Gastrocnemius medialis (tissue), 4 donors: ENCODE data around the gene RACGAP1. TPM values are rescaled to one million over a fixed set of nuclear protein-coding genes. Genes with fewer than 3 reads are reported as not detected.

Source experiments
- ATAC-seq, 2 donors: fragments of 150-250 bp; one replicate each; pipeline ENCODE4 v1.9.1; 2016
- DNase-seq, 2 donors: peaks; one replicate each; pipeline ENCODE4 v3.0.0-alpha.2; 2019
- H3K27ac ChIP-seq, 4 donors: fragments of 200-600 bp; sonication (generic); 1 replicate in 1 of 4; 2 replicates in 3 of 4; pipeline ENCODE4 v1.5.1; 2016 to 2018; ENCODE audit warnings: mild to moderate bottlenecking in 2 of 4, moderate library complexity in 1 of 4
- H3K27me3 ChIP-seq, 3 donors: fragments of 200-600 bp; sonication (generic) in 2 of 3; 1 replicate in 1 of 3; 2 replicates in 2 of 3; pipeline versions ENCODE4 v1.5.1 to v1.6.0; 2016 to 2019; ENCODE audit warnings: mild to moderate bottlenecking in 1 of 3, moderate library complexity in 1 of 3
- H3K36me3 ChIP-seq, 2 donors: fragments of 200-600 bp; sonication (generic) in 1 of 2; one replicate each; pipeline ENCODE4 v1.5.1; 2017 to 2018
- H3K4me1 ChIP-seq, 2 donors: fragments of 200-600 bp; sonication (generic) in 1 of 2; one replicate each; pipeline ENCODE4 v1.5.1; 2016 to 2017; ENCODE audit warnings: mild to moderate bottlenecking in 2 of 2
- H3K4me3 ChIP-seq, 4 donors: fragments of 200-600 bp; sonication (generic) in 3 of 4; 1 replicate in 1 of 4; 2 replicates in 3 of 4; pipeline ENCODE4 v1.5.1; 2016 to 2019; ENCODE audit warnings: mild to moderate bottlenecking in 2 of 4
- H3K9me3 ChIP-seq, 3 donors: fragments of 200-600 bp; sonication (generic) in 2 of 3; 1 replicate in 1 of 3; 2 replicates in 2 of 3; pipeline ENCODE4 v1.5.1; 2016 to 2019
- POLR2A ChIP-seq, 2 donors: fragments of 450-650 bp; IDR thresholded peaks; one replicate each; pipeline ENCODE4 v1.6.1; 2017; ENCODE audit warnings: antibody characterized with exemption in 2 of 2, mild to moderate bottlenecking in 2 of 2, moderate library complexity in 2 of 2
- in situ Hi-C, 4 donors: fragments of 200-750 bp; cut with MboI; loops; one replicate each; pipeline versions ENCODE4 v1.15.0 to v1.8.0; 2017; ENCODE audit warnings: low sequenced_read_pairs in 4 of 4
- intact Hi-C: fragments of 100-400 bp; cut with DNase I; formaldehyde crosslinking; loops from one replicate; pipeline ENCODE4 v1.15.1; 2023; ENCODE audit warnings: low total_unique reads
- total RNA-seq, 4 donors: library from RNA; depleted of rRNA; stranded (reverse); fragments of >200 nt; gene quantifications; one replicate each; pipeline versions ENCODE4 v1.1.0 to v1.2.3, GENCODE V29; 2016
- TF ChIP-seq, protein P1 (sequence below), 5 experiments: fragments of 450-650 bp in 3 of 5; fragments of 200-600 bp in 2 of 5; sonication (generic) in 2 of 5; IDR thresholded peaks in 4 of 5; conservative IDR thresholded peaks in 1 of 5; 1 replicate in 4 of 5; 2 replicates in 1 of 5; pipeline ENCODE4 v1.5.1; 2016 to 2019; ENCODE audit warnings: antibody characterized with exemption in 5 of 5, mild to moderate bottlenecking in 3 of 5, moderate library complexity in 3 of 5

The RACGAP1 gene
- total RNA-seq, 4 donors from 2014 or later: 5.6 to 13.3 (median 6.5) TPM

DNA sequence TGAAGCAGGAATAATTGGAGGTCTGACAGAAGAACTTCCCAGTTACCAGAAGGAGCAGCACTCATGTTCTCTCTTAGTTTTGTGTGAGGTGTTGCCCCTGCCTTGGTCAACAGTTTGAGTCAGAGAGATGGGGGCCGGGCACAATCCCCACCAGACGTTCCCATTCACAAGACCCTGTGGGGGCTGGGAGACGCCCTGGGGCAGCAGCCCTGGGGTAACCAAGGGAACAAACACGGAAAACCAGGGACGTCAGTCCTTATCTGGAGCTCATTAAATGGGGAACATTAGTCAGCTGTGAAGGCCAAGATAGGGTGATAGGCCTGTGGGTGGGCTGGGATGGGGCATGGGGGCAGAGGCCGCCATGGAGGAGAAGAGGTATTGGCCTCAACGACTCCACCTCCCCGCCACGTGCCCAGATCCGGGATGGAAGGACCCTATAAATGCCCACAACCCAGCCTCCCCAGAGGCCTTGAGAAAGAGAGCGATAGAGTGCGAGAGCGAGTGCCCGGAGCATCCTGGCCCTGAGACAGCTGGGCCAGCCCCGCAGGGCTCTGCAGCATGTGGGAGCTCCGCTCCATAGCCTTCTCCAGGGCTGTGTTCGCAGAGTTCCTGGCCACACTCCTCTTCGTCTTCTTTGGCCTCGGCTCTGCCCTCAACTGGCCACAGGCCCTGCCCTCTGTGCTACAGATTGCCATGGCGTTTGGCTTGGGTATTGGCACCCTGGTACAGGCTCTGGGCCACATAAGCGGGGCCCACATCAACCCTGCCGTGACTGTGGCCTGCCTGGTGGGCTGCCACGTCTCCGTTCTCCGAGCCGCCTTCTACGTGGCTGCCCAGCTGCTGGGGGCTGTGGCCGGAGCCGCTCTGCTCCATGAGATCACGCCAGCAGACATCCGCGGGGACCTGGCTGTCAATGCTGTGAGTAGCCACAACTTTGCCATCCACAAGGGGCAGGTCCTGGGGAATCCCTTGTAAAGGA, 74.7 kb downstream of the RACGAP1 start, which contains the start of gene AQP2:
AQP2 (plus strand) TSS at position 465 of the 979 bp plus-strand sequence; CDS start at position 559, 94 bp downstream.
- Histone ChIP-seq H3K4me1 (no peaks in the 10 kb centered on the region), H3K36me3 (no peaks in the 10 kb centered on the region), H3K9me3 (no peaks in the 10 kb centered on the region), H3K27ac (no peak within 1 kb of the TSS), H3K4me3 (no peak within 1 kb of the TSS), H3K27me3 (peaks cover 3 to 16% (median 10%) of the 10 kb centered on the region in 3 donors)
- in situ Hi-C loops (no loop called here), intact Hi-C loops (no loop called here)
- no peak for ATAC-seq
- DNase-seq: no peak
- TF ChIP-seq, protein P1, sequence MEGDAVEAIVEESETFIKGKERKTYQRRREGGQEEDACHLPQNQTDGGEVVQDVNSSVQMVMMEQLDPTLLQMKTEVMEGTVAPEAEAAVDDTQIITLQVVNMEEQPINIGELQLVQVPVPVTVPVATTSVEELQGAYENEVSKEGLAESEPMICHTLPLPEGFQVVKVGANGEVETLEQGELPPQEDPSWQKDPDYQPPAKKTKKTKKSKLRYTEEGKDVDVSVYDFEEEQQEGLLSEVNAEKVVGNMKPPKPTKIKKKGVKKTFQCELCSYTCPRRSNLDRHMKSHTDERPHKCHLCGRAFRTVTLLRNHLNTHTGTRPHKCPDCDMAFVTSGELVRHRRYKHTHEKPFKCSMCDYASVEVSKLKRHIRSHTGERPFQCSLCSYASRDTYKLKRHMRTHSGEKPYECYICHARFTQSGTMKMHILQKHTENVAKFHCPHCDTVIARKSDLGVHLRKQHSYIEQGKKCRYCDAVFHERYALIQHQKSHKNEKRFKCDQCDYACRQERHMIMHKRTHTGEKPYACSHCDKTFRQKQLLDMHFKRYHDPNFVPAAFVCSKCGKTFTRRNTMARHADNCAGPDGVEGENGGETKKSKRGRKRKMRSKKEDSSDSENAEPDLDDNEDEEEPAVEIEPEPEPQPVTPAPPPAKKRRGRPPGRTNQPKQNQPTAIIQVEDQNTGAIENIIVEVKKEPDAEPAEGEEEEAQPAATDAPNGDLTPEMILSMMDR (IDR thresholded peaks at IDR 0.05 in 4 of 5, conservative IDR thresholded peaks at IDR 0.05 in 1 of 5): no peak
- no peak for TF ChIP-seq POLR2A (IDR thresholded peaks at IDR 0.05)

DNA sequence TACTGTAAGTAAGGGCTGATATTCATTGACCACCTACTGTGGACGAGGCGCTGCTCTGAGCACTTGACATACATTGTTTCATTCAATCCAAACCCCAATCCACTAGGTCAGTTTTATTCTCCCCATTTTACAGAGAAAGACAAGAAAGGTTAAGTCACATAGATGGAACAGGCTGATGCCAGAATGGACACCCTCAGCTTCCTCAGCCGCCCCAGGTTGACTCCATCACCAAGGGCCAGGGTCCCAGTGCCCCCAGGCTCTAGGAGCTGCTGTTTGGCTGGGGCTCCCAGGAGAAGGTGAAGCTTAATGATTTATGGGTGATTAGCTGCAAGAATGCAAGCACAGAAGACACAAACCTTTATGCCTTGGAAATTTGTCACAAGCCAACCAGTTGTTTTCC, 75.4 kb downstream of the RACGAP1 start:
- in situ Hi-C loops (no loop called here), intact Hi-C loops (no loop called here)

DNA sequence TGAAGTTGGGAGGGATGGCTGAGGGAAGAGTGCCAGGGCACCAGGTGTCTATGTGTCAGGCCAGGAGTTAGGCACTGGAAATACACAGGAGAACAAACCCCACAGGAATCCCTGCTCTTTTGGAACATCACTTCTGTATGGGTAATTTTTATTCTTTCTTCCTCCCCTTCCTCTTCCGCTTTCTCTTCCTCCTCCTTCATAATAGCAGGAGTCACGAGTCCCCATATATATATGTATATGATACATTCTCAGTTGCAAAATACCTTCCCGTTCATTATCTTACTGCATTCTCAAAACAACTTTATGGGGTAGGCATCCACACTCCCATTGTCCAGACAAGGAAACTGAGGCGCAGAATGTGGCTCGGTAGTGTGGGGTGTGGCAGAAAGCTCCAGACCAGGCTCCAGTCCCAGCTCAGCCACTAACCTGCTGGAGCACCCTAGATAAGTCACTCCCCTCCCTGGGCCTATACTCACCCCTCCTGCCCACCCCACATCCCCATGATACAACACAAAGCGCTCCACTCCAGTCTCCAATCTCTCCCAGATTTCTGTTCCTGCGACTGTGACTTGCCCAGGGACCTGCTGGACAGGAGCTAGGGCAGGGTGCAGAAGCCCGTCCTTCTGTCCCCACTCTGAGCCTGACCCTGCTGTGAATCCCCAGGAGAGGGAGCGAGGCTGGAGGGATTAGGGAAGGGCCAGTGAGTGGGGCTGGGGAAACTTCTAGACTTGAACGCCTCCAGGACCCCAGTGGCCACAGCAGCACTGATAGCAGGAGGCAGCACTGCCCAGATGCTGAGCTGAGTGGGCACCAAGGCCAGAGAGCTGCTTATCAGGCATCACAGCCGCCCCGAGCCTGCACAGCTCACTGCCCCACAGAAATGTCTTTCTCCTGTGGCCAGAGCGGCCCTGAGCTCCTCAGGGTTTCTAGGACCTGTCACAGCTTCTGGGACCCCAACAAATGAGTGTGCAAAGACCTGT, 76.1 kb downstream of the RACGAP1 start:
- DNase-seq: no peak
- H3K27ac ChIP-seq: no peak overlapping the region
- H3K9me3 ChIP-seq: no peaks in the 10 kb centered on the region
- no peak for ATAC-seq
- H3K27me3 ChIP-seq: peaks cover 0 to 3% (median 0%) of the 10 kb centered on the region in 3 donors
- in situ Hi-C loops: no loop called here
- TF ChIP-seq, protein P1 (IDR thresholded peaks at IDR 0.05 in 4 of 5, conservative IDR thresholded peaks at IDR 0.05 in 1 of 5): no peak
- TF ChIP-seq POLR2A (IDR thresholded peaks at IDR 0.05): no peak
- H3K4me3 ChIP-seq: no peak overlapping the region
- no peaks in the 10 kb centered on the region for H3K4me1 ChIP-seq
- intact Hi-C loops: no loop called here
- no peaks in the 10 kb centered on the region for H3K36me3 ChIP-seq

More for the DNA sequence above, 75.4 kb downstream of the RACGAP1 start:
- Histone ChIP-seq H3K27me3 (peaks cover 0 to 9% (median 5%) of the 10 kb centered on the region in 3 donors), H3K27ac (no peak overlapping the region), H3K4me3 (no peak overlapping the region), H3K4me1 (no peaks in the 10 kb centered on the region), H3K36me3 (no peaks in the 10 kb centered on the region), H3K9me3 (no peaks in the 10 kb centered on the region)
- ATAC-seq (no peak), DNase-seq (no peak)
- TF ChIP-seq, protein P1 (IDR thresholded peaks at IDR 0.05 in 4 of 5, conservative IDR thresholded peaks at IDR 0.05 in 1 of 5): no peak
- TF ChIP-seq POLR2A (IDR thresholded peaks at IDR 0.05): no peak

DNA sequence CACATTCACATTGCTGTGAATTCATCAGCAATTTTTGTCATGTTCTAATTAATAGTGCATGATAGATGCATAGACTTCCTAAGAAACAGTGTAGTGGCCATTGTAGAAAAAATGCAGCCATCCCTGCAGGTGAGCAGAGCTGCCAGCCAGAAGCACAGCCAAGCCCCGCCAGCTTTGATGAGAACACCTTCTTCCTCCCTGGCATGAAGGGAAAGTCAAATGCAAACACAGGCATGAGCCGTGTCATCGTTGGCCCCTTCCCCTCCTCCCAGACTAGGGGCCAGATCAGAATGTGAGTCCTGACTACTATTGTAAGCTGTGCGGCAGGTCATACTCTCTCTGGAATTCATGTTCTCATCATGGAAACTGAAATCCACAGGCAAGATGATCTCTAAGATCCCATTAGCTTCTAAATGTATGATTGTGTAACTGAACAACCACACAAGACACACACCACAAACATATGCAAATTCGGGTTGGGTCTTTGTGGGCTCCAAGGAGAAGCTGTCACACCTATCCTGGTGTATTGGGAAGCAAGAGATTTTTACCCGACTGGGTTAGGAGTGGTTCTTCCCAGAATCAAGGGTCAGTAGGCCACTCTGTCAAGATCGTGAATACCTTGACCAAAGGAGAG, 77.6 kb downstream of the RACGAP1 start:
- ATAC-seq: no peak
- no peaks in the 10 kb centered on the region for H3K36me3 ChIP-seq
- DNase-seq: no peak
- no peak for TF ChIP-seq POLR2A (IDR thresholded peaks at IDR 0.05)
- TF ChIP-seq, protein P1 (IDR thresholded peaks at IDR 0.05 in 4 of 5, conservative IDR thresholded peaks at IDR 0.05 in 1 of 5): no peak
- H3K27me3 ChIP-seq: no peaks in the 10 kb centered on the region
- intact Hi-C loops: no loop called here
- H3K27ac ChIP-seq: no peak overlapping the region
- H3K4me1 ChIP-seq: no peaks in the 10 kb centered on the region
- H3K4me3 ChIP-seq: no peak overlapping the region
- H3K9me3 ChIP-seq: no peaks in the 10 kb centered on the region
- in situ Hi-C loops: no loop called here
